HG02588 (cell line): Measurements from ENCODE around the gene KLRC4.
"Not testable (repeated sequence)": the region's sequence is repeated elsewhere in the genome, so short reads cannot be mapped to it uniquely, and the experiment has no call there.

Experiments
- ATAC-seq: cut with Tn5 transposase; IDR thresholded peaks from one replicate; pipeline ENCODE4 v1.9.1; 2021; ENCODE audit warnings: mild to moderate bottlenecking, moderate library complexity; ENCODE audit not compliant: unreplicated experiment

Gene KLRC4

GRCh38 chr12:10368206-10369171 lies 41.1 kb downstream of the KLRC4 start:
- ATAC-seq: no peak

- not testable (repeated sequence) for ATAC-seq
Observed at GRCh38 chr12:10367714-10368113, 41.8 kb downstream of the KLRC4 start.

- ATAC-seq: no peak
Observed at GRCh38 chr12:10366875-10367274, 42.7 kb downstream of the KLRC4 start.

- ATAC-seq: no peak
Observed at GRCh38 chr12:10365696-10366405, 43.7 kb downstream of the KLRC4 start.

GRCh38 chr12:10364815-10365622 lies 44.5 kb downstream of the KLRC4 start:
- ATAC-seq: peak; percentile 52

GRCh38 chr12:10363914-10364814 lies 45.4 kb downstream of the KLRC4 start:
- peak; percentile 78 for ATAC-seq

- no peak for ATAC-seq
Observed at GRCh38 chr12:10363658-10363913, 46.0 kb downstream of the KLRC4 start.

- ATAC-seq: no peak
Observed at GRCh38 chr12:10362828-10363657, 46.5 kb downstream of the KLRC4 start.

GRCh38 chr12:10362325-10362724 lies 47.2 kb downstream of the KLRC4 start:
- no peak for ATAC-seq

GRCh38 chr12:10361622-10362021 lies 47.9 kb downstream of the KLRC4 start:
- ATAC-seq: no peak

GRCh38 chr12:10361084-10361483 lies 48.5 kb downstream of the KLRC4 start:
- no peak for ATAC-seq

- no peak for ATAC-seq
Observed at GRCh38 chr12:10358969-10359368, 50.6 kb downstream of the KLRC4 start.

GRCh38 chr12:10358131-10358530 lies 51.4 kb downstream of the KLRC4 start:
- ATAC-seq: no peak
